HG02870 (cell line): ENCODE results near the gene PYGM.

Experiments used
- ATAC-seq: cut with Tn5 transposase; IDR thresholded peaks from one replicate; pipeline ENCODE4 v1.9.1; 2021; ENCODE audit warnings: mild to moderate bottlenecking, moderate library complexity; ENCODE audit not compliant: unreplicated experiment

Gene PYGM

GRCh38 chr11:64741375-64742086 is 18.2 kb downstream of the PYGM start:
- ATAC-seq = no peak

- ATAC-seq = no peak
Measured at GRCh38 chr11:64739871-64740270, 19.9 kb downstream of the PYGM start.

GRCh38 chr11:64736654-64737053 is 23.1 kb downstream of the PYGM start:
- no peak for ATAC-seq

- ATAC-seq = no peak
Measured at GRCh38 chr11:64735725-64736259, 24.0 kb downstream of the PYGM start.

- ATAC-seq = no peak
Measured at GRCh38 chr11:64734811-64735724, 24.7 kb downstream of the PYGM start.

- no peak for ATAC-seq
Measured at GRCh38 chr11:64731601-64732000, 28.2 kb downstream of the PYGM start.

- ATAC-seq = no peak
Measured at GRCh38 chr11:64729851-64730382, 29.9 kb downstream of the PYGM start.

GRCh38 chr11:64728757-64729365 is 30.9 kb downstream of the PYGM start:
- ATAC-seq = no peak

GRCh38 chr11:64726867-64727530 is 32.8 kb downstream of the PYGM start:
- ATAC-seq = no peak

- no peak for ATAC-seq
Measured at GRCh38 chr11:64726211-64726641, 33.5 kb downstream of the PYGM start.

GRCh38 chr11:64724863-64725532 is 34.8 kb downstream of the PYGM start:
- ATAC-seq = no peak

GRCh38 chr11:64723907-64724862 is 35.6 kb downstream of the PYGM start:
- no peak for ATAC-seq

GRCh38 chr11:64723117-64723906 is 36.5 kb downstream of the PYGM start, which contains the start of gene NRXN2:
Gene NRXN2 (minus strand): TSS chr11:64723197. CDS start chr11:64713699, 9,498 bp downstream.
- peak; percentile 70 for ATAC-seq

GRCh38 chr11:64722141-64723065 is 37.4 kb downstream of the PYGM start:
- ATAC-seq = no peak

GRCh38 chr11:64721359-64721699 is 38.4 kb downstream of the PYGM start:
- no peak for ATAC-seq

GRCh38 chr11:64720640-64721358 is 39.0 kb downstream of the PYGM start:
- no peak for ATAC-seq
